Measurements from ENCODE around the gene PRPF40A.

PRPF40A gene

DNA sequence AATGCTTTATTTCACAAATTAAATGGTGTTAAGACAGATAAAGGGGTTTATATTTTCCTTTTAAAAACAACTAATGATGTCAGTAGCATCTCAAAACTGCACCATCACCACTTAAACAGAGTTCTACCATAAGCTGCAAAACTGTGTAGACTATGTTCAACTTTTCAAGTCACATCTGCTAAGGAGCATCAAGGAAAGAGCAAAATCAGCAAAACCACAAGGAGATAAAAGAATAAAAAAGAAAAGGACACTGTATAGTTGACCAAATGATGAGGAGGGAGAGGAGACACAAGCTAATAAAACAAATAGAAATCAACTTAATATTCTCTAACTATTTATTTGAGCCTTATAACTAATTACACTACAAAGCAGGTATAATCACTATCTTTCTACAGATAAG lies 33.9 kb downstream of the PRPF40A start:
- no peak for TF ChIP-seq GATA3 (IDR thresholded peaks at IDR 0.05; ENCODE audit: low read depth, low read length)
- TF ChIP-seq GATA2 (IDR thresholded peaks at IDR 0.05; ENCODE audit: low read depth, low read length) = no peak

DNA sequence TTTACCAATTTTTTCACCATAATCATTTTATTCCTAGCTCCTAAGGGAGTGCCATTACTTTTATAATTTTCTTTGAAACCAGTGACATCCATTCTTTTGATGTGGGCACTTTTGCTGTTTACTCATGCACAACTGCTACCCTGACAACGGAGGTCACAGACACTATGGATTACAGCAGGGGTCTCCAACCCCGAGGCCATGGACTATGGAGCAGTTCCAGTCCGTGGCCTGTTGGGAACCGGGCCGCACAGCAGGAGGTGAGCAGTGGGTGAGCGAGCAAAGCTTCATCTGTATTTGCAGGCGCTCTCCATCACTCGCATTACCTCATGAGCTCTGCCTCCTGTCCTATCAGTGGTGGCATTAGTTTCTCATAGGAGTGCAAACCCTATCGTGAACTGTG lies 34.6 kb downstream of the PRPF40A start:
- TF ChIP-seq GATA2 (IDR thresholded peaks at IDR 0.05; ENCODE audit: low read depth, low read length) = no peak

DNA sequence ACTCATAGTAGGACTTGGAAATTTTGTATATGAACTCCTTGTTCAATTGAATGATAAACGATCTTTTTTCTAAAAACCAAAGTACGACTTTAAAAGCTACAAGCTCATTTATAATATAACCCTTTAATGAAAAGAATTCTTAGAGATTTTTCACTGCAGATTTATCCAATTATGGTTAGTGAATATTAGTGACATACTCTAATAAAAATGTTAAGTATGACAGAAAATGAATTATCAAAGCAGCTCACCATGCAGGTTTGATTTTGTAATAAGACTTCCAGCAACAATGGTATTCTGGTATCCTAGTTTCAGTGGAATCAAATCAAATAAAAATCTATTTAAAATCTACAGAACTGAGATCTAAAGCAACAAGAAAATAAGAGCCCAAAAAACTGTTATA lies 38.5 kb downstream of the PRPF40A start:
- no peak for TF ChIP-seq GATA2 (IDR thresholded peaks at IDR 0.05; ENCODE audit: low read depth, low read length)
- no peak for TF ChIP-seq GATA3 (IDR thresholded peaks at IDR 0.05; ENCODE audit: low read depth, low read length)

DNA sequence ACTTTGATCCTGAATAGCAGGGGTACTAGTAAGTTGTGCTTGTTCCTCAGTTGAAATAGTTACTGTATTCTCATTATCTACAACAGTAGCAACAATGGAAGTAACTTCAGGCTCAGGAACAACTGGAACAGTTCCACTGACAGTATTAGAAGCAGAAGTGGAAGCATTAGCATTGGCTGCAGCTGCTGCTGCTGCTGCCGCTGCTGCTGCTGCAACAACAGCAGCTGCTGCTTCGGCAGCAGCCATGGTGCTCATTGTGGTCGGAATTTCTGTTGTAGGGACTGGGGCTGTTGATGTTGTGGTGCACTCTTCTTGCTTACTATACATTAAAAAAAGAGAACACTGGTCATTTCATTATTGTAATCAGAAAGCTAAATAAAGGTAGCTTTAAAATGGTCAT lies 40.8 kb downstream of the PRPF40A start:
- TF ChIP-seq GATA3 (IDR thresholded peaks at IDR 0.05; ENCODE audit: low read depth, low read length) = no peak
- no peak for TF ChIP-seq GATA2 (IDR thresholded peaks at IDR 0.05; ENCODE audit: low read depth, low read length)

DNA sequence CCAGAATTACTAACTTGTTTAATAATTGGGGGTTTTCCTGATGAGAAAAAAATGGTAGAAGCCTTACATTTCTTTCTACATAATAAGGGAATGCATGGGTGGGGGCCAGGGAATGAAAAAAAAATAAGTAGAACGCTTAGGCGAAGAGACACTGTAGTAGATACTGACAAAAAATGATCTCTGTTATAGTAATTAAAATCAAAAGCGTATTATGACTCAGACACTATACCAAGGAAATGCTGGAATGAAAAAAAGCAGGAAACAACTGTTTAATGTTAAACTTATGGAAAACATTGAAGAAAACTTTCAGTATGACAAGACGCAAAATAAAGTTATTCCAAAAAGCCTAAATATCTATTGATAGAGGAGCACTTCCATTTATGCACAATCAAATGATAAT lies 42.9 kb downstream of the PRPF40A start:
- TF ChIP-seq GATA3 (IDR thresholded peaks at IDR 0.05; ENCODE audit: low read depth, low read length) (no peak), GATA2 (IDR thresholded peaks at IDR 0.05; ENCODE audit: low read depth, low read length) (no peak)

DNA sequence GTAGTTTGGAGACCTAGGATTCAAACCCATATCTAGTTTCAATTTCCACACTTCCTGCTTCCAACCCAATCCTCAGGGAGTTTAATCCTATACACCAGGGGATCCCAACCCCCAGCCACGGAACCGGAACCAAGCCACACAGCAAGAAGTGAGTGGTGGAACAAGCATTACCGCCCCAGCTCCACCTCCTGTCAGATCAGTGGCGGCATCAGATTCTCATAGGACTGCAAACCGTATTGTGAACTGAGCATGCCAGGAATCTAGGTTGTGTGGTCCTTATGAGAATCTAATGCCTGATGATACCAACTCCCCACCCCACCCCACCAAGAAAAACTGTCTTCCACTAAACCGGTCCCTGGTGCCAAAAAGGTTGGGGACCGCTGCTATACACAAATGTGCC lies 52.5 kb downstream of the PRPF40A start:
- no peak for TF ChIP-seq GATA2 (IDR thresholded peaks at IDR 0.05; ENCODE audit: low read depth, low read length)
- no peak for TF ChIP-seq GATA3 (IDR thresholded peaks at IDR 0.05; ENCODE audit: low read depth, low read length)

DNA sequence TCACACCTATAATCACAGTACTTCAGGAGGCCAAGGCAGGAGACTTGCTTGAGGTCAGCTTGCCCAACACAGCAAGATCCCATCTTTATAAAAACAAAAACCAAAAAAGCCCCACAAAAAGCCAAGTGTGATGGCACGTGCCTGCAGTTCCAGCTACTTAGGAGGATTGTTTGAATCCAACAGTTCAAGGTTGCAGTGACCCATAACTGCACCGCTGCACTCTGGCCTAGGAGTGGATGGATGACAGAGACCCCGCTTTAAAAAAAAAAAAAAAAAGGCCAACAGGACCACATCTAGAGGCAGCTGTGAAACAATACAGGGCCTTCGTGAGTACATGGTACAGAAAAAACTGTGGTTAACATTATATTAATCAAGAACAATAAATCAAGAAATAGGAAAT lies 56.2 kb downstream of the PRPF40A start:
- TF ChIP-seq GATA3 (IDR thresholded peaks at IDR 0.05; ENCODE audit: low read depth, low read length) (no peak), GATA2 (IDR thresholded peaks at IDR 0.05; ENCODE audit: low read depth, low read length) (no peak)

DNA sequence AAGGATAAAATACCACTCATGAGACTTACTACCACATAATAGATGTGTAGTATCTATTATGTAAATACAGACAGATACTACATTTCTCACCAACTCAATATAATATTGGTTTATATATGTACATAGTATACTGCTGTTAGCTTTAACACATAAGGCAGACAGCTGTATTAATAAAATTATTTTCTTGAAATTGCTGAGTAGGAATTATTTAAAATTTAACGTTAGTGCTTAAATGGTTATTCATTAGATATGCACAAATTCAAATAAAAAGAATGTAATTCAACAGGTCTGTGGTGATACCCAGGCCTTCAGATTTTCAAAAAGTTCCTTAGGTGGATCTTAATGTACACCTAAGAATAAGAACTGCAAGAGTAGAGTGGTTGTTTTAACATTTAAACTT lies 59.0 kb downstream of the PRPF40A start:
- TF ChIP-seq GATA2 (IDR thresholded peaks at IDR 0.05; ENCODE audit: low read depth, low read length) (no peak), GATA3 (IDR thresholded peaks at IDR 0.05; ENCODE audit: low read depth, low read length) (no peak)

DNA sequence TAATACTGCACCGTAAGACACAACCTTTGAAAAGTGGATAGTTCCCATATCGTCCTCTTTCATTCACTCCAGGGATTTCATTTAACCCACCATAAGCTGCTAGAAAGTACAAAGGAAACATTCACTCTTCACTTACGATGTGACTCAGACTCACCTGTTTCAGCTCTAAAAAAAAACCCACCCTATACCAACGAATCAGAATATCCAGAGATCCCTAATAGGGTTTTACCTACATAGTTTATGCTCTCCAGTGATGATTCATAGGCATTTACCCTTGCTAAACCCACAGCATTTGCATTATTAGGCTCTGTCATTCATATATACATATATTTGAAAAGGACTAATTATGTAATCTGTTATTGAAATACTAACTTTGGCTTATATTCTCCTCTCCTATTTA lies 60.2 kb downstream of the PRPF40A start:
- TF ChIP-seq GATA3 (IDR thresholded peaks at IDR 0.05; ENCODE audit: low read depth, low read length) (no peak), GATA2 (IDR thresholded peaks at IDR 0.05; ENCODE audit: low read depth, low read length) (no peak)

DNA sequence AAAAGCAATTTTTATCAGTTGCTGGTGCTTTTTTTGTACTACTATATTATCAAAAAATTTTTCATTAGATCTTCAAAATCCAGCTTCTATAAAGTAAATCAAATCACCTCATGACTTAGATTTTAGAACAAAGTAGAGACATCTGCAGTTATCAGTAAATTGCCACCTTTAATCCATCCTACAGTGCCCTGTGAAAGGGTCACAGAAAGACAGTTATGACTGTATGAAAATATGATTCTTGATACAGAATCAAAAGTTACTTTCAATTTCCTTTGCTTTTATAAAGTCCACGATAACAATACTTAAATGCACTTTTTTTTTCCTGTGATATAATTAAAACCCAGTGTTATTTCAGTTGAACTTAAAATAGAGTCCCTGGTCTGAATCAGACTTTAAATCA lies 61.4 kb downstream of the PRPF40A start:
- TF ChIP-seq GATA2 (IDR thresholded peaks at IDR 0.05; ENCODE audit: low read depth, low read length) (no peak), GATA3 (IDR thresholded peaks at IDR 0.05; ENCODE audit: low read depth, low read length) (no peak)

DNA sequence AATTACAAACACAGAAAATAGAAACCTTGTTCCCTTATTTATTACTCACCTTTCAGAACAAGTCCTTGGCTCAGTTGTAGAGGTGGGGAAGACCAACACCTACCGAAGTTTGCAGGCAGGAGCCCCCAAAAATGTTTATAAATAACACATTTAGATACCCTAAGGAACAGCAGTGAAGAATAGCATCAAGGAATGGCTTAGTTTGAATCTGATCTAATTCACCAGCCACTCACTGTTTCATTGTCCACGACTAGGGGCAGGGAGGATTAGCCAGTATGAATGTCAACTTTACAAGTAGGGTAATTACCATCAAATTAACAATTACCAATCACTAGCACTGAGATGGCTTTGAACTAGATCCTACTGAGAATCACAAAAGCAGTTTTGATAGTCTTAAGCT lies 65.4 kb downstream of the PRPF40A start:
- no peak for TF ChIP-seq GATA2 (IDR thresholded peaks at IDR 0.05; ENCODE audit: low read depth, low read length)
- TF ChIP-seq GATA3 (IDR thresholded peaks at IDR 0.05; ENCODE audit: low read depth, low read length) = no peak

DNA sequence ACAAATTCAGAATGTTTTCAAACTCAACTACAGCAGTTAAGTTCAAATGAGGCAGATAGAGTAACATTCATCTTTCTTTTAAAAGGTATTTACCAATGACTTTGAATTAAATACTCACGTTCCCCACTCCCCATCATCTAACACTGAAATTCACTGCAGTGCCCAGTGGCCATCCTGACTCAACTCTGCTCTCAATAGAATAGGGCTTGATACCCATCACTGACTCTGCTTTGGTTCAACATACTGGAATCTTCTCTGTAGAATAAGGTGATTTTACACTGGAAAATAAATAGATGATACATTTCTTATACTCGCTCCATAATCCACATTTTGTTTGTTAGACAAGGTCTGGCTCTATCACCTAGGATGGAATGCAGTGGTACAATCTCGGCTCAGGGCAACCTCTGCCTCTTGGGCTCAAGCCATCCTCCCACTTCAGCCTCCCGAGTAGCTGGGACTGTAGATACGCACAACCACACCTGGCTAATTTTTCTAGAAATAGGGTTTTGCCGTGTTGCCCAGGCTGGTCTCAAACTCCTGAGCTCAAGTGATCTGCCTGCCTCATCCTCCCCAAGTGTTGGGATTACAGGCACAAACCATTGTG lies 66.4 kb downstream of the PRPF40A start:
- TF ChIP-seq GATA2 (IDR thresholded peaks at IDR 0.05; ENCODE audit: low read depth, low read length) (no peak), GATA3 (IDR thresholded peaks at IDR 0.05; ENCODE audit: low read depth, low read length) (no peak)

DNA sequence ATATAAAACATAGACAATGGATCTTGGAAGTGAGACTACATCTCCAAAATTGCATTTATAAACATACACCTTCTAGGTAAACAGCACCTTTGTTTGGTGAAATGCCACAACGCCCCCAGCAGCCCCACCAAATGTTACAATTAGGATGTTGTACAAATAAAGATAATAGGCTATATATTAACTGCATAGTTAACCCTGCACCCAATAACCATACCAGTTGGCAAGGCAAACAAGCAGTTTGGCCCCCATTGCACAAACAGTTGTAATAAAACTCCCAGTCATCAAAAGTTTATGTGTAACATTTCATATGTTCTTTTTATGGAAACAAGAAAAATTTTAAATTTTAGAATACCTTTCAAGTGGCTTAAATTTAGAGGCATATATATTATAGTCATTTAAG lies 67.3 kb downstream of the PRPF40A start:
- TF ChIP-seq GATA2 (IDR thresholded peaks at IDR 0.05; ENCODE audit: low read depth, low read length) (no peak), GATA3 (IDR thresholded peaks at IDR 0.05; ENCODE audit: low read depth, low read length) (no peak)

DNA sequence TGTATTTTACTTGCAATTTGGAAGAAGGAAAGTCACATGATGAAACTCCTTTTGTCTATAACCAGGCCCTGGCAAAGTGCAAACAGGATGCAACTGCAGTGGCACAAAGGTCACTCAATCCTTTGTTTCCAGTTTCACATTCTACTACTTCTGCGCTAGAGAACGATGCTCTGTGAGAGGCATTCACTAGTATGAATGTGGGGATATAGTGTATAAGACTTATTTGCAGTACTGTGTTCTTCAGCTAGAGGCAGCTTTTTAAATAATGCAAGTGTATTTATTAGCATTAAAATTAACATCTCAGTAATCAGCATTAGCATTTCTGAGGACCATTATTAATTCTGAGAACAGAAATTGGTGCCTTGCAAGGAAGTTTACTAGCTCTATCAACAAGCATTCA lies 68.9 kb downstream of the PRPF40A start:
- TF ChIP-seq GATA2 (IDR thresholded peaks at IDR 0.05; ENCODE audit: low read depth, low read length) (no peak), GATA3 (IDR thresholded peaks at IDR 0.05; ENCODE audit: low read depth, low read length) (no peak)

DNA sequence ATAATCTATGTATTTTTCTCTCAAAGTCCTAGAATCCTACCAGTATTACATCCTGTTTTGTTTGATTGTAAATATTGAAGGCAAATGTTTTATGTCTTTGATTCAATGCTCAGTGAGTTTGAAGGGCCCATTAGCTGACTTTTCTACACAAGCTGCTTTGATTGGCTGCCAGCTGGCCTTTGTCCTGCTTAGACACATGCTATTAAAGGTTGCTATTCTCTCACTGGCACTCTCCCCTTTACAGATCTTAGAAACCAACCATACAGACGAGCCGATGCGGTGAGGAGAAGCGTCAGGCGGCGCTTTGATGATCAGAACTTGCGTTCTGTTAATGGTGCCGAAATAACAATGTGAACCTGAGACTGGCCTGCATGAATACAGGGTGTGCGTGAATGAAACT lies 69.7 kb downstream of the PRPF40A start:
- TF ChIP-seq GATA3 (IDR thresholded peaks at IDR 0.05; ENCODE audit: low read depth, low read length) = no peak
- TF ChIP-seq GATA2 (IDR thresholded peaks at IDR 0.05; ENCODE audit: low read depth, low read length) = no peak

DNA sequence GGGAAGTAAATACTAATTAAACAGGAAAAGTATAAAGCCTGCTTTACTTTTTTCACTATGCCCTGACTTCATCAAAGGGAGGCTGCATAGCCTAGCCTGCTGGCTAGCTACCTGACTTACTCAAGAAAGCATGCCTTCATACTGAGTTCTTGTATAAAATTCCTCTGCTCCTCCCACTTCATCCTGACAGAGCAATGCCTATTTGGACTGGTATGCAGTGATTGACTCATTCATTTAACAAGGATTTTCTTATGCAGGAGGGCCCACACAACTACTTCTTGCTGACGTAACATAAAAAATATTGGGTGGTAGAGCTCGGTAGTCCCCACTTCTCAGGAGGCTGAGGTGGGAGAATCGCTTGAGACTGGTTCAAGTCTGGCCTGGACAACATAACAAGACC lies 70.5 kb downstream of the PRPF40A start:
- TF ChIP-seq GATA2 (IDR thresholded peaks at IDR 0.05; ENCODE audit: low read depth, low read length) = no peak
- no peak for TF ChIP-seq GATA3 (IDR thresholded peaks at IDR 0.05; ENCODE audit: low read depth, low read length)
